Right atrium auricular region (tissue), 2 donors: ENCODE data around the gene KRTAP27-1. TPM values are rescaled to one million over a fixed set of nuclear protein-coding genes. Genes with fewer than 3 reads are reported as not detected.

ENCODE experiments used
- DNase-seq: peaks from one replicate; pipeline ENCODE4 v3.0.0-alpha.2; 2019; ENCODE audit warnings: low spot score
- H3K27ac ChIP-seq, 2 donors: fragments of 200-600 bp; sonication (generic); 1 replicate in 1 of 2; 2 replicates in 1 of 2; pipeline ENCODE4 v1.5.1; 2016 to 2019
- H3K27me3 ChIP-seq, 2 donors: fragments of 200-600 bp; sonication (generic); one replicate each; pipeline versions ENCODE4 v1.5.1 to v1.6.0; 2017 to 2019
- H3K36me3 ChIP-seq: fragments of 200-600 bp; sonication (generic); one replicate; pipeline ENCODE4 v1.5.1; 2016
- H3K4me1 ChIP-seq, 2 donors: fragments of 200-600 bp; sonication (generic); one replicate each; pipeline versions ENCODE4 v1.5.1 to v1.6.0; 2017 to 2019
- H3K4me3 ChIP-seq, 2 donors: fragments of 200-600 bp; sonication (generic); 1 replicate in 1 of 2; 2 replicates in 1 of 2; pipeline ENCODE4 v1.5.1; 2017 to 2019; ENCODE audit warnings: mild to moderate bottlenecking in 1 of 2, moderate library complexity in 1 of 2
- H3K9me3 ChIP-seq, 2 donors: fragments of 200-600 bp; sonication (generic); one replicate each; pipeline ENCODE4 v1.5.1; 2019
- total RNA-seq, 2 donors: library from RNA; depleted of rRNA; stranded (reverse); fragments of >200 nt; gene quantifications; one replicate each; pipeline ENCODE4 v1.1.0, GENCODE V29; 2016
- TF ChIP-seq, protein P1 (sequence below), 2 donors: fragments of 200-600 bp; sonication (generic); IDR thresholded peaks; one replicate each; pipeline ENCODE4 v1.5.1; 2019; ENCODE audit warnings: antibody characterized with exemption in 2 of 2

Gene KRTAP27-1, protein sequence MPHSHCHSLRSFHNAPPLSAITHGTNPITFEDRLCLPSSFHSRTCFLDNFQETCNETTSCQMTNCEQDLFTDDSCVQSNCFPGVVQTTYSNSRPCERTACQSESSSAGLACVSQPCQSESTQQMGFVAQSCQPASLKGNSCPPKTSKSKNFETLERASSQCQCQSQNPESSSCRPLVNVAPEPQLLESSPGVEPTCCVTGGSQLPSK
- total RNA-seq: not detected

DNA sequence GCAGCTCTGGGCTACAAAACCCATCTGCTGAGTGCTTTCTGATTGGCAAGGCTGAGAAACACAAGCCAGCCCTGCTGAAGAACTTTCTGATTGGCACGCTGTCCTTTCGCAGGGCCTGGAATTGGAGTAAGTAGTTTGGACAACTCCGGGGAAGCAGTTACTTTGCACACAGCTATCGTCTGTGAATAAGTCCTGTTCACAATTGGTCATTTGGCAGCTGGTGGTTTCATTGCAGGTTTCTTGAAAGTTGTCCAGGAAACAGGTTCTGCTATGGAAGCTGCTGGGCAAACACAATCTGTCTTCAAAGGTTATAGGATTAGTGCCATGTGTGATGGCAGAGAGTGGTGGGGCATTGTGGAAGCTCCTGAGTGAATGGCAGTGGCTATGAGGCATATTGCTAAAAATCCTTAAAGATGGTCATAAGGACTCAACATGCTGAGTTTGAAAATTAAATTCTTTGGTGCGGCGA, at the start of gene KRTAP27-1:
Gene KRTAP27-1 (minus strand): TSS at position 419 of the 469 bp plus-strand sequence. CDS start 26 bp downstream, at position 393.
- Histone ChIP-seq H3K9me3 (no peaks in the 10 kb centered on the region), H3K27me3 (no peaks in the 10 kb centered on the region), H3K27ac (no peak within 1 kb of the TSS), H3K36me3 (no peaks in the 10 kb centered on the region), H3K4me1 (no peaks in the 10 kb centered on the region), H3K4me3 (no peak within 1 kb of the TSS)
- DNase-seq: no peak
- TF ChIP-seq, protein P1, sequence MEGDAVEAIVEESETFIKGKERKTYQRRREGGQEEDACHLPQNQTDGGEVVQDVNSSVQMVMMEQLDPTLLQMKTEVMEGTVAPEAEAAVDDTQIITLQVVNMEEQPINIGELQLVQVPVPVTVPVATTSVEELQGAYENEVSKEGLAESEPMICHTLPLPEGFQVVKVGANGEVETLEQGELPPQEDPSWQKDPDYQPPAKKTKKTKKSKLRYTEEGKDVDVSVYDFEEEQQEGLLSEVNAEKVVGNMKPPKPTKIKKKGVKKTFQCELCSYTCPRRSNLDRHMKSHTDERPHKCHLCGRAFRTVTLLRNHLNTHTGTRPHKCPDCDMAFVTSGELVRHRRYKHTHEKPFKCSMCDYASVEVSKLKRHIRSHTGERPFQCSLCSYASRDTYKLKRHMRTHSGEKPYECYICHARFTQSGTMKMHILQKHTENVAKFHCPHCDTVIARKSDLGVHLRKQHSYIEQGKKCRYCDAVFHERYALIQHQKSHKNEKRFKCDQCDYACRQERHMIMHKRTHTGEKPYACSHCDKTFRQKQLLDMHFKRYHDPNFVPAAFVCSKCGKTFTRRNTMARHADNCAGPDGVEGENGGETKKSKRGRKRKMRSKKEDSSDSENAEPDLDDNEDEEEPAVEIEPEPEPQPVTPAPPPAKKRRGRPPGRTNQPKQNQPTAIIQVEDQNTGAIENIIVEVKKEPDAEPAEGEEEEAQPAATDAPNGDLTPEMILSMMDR (IDR thresholded peaks at IDR 0.05): no peak

DNA sequence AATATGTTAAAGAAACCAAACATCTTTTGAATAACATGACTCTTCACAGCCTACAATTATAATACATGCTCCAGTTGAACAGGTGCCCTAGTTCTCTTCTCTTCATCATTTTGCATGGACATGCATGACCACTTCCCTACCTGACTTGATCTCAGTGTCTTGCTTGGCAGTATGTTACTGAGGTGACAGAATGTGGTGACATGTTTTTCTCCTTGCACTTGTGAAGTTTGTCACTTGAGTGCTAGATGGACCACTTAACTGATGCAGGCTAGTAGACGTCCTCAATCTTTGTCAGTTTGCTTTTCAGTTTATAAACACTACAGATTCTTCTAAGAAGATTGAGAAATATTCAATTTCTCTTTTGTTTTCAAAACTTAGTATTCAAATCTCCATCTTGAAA, 44.7 kb upstream of the KRTAP27-1 start:
- Histone ChIP-seq H3K36me3 (no peaks in the 10 kb centered on the region), H3K4me3 (no peak overlapping the region), H3K9me3 (no peaks in the 10 kb centered on the region), H3K27ac (no peak overlapping the region), H3K4me1 (no peaks in the 10 kb centered on the region), H3K27me3 (no peaks in the 10 kb centered on the region)
- TF ChIP-seq, protein P1 (IDR thresholded peaks at IDR 0.05): no peak
- DNase-seq: no peak

DNA sequence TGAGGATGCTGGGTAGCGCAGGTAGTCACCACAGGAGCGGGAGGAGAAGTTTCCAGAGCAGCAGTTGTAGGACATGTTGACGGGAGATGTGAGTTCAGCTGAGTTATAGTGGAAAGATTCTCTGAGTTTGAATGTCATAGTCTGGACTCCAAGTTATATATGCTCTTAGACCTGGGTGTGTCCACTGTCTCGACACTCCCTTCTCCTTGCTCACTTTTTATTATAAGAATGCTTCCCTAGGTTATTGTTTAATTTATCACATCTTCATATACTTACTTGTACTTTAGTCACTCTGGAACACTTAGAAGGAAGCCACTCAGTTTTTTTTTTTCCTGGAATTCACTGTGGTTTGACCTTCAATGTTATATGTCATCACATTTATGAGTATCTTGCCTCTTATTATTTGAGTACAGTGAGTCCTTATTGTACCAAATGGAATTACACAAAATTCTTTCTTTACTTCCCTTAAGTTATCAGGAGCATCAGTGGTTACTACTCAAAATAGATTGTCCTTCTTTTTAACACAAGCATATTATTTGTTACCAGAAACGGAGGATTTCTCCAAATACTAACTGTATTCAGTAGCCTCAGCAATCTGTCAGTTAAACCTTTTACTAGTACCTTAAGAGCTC, 34.8 kb upstream of the KRTAP27-1 start, which contains the start of gene KRTAP13-2:
Gene KRTAP13-2 (minus strand): TSS at position 133 of the 632 bp plus-strand sequence. CDS start 58 bp downstream, at position 75.
- H3K9me3 ChIP-seq: peaks cover 0 to 8% of the 10 kb centered on the region in 2 donors
- H3K27me3 ChIP-seq: no peaks in the 10 kb centered on the region
- H3K4me3 ChIP-seq: no peak within 1 kb of the TSS
- no peaks in the 10 kb centered on the region for H3K36me3 ChIP-seq
- no peak for DNase-seq
- TF ChIP-seq, protein P1 (IDR thresholded peaks at IDR 0.05): no peak
- no peaks in the 10 kb centered on the region for H3K4me1 ChIP-seq
- H3K27ac ChIP-seq: no peak within 1 kb of the TSS

DNA sequence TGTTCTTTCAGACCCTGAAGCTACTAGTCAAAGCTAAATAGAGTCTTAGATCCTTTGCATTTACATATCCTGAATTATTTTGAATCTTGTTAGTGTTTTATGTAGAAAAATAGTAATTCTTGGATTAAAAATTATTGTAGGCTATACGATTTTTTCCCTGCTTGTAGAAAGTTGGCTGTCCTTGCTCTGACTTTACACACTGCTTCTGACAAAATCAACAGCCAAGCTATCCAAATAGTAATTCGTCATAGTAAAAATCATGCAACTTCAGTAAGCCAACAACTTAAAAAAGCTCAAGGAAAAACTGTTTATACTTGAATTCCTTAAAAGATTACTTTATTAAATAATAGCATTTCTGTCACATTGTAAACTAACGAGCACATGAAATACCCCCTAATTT, 18.4 kb upstream of the KRTAP27-1 start:
- Histone ChIP-seq H3K4me1 (no peaks in the 10 kb centered on the region), H3K27ac (no peak overlapping the region), H3K27me3 (no peaks in the 10 kb centered on the region), H3K36me3 (no peaks in the 10 kb centered on the region), H3K4me3 (no peak overlapping the region), H3K9me3 (no peaks in the 10 kb centered on the region)
- TF ChIP-seq, protein P1 (IDR thresholded peaks at IDR 0.05): no peak
- DNase-seq: no peak

DNA sequence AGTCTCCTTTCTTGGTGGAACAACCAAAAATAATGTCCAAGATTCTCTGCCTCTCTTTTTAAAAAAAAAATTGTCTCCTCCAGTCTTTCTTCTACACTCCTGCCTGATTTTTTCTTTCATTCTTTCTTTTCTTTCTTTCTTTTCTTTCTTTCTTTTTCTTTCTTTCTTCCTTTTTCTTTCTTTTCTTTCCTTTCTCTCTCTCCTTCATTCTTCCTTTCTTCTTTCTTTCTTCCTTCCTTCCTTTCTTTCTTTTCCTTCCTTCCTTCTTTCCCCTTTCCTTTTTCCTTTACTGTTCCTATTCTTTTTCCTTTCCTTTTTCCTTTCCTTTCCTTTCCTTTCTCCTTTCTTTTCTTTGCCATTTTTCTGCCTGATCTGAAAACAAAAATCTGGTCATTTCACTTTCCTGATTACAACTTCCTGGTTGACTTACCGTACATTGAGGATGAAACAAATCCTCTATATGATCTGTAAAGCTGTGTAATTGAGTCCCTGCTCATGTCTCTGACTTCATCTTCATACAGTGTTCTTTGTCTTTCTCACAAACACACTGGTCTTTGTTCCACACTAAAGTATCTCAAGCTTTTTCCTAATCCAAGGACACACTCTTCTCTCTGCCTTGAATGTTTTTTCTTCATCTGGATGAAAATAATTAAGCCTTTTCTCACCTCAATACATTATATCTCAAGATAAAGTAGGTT, 17.0 kb upstream of the KRTAP27-1 start:
- TF ChIP-seq, protein P1 (IDR thresholded peaks at IDR 0.05): no peak
- H3K4me3 ChIP-seq: no peak overlapping the region
- peaks cover 0 to 3% of the 10 kb centered on the region in 2 donors for H3K4me1 ChIP-seq
- no peak for DNase-seq
- no peaks in the 10 kb centered on the region for H3K27me3 ChIP-seq
- H3K36me3 ChIP-seq: no peaks in the 10 kb centered on the region
- H3K9me3 ChIP-seq: no peaks in the 10 kb centered on the region
- no peak overlapping the region for H3K27ac ChIP-seq
